Type B pancreatic cell (in vitro differentiated cells): Measurements from ENCODE around the gene LRRC56. TPM values are rescaled to one million over a fixed set of nuclear protein-coding genes. Genes with fewer than 3 reads are reported as not detected.

ENCODE experiments used
- DNase-seq: peaks from one replicate; pipeline ENCODE4 v3.0.0; 2021; ENCODE audit warnings: mixed read lengths; ENCODE audit not compliant: unreplicated experiment; ENCODE audit errors: extremely low spot score
- H3K27ac Mint-ChIP-seq: 2 replicates; pipeline ENCODE4 v1.8.0; 2021; ENCODE audit warnings: mild to moderate bottlenecking, mixed read lengths
- H3K27me3 Mint-ChIP-seq: 2 replicates; pipeline ENCODE4 v1.8.0; 2021; ENCODE audit warnings: mixed read lengths
- H3K36me3 Mint-ChIP-seq: 2 replicates; pipeline ENCODE4 v1.8.0; 2021; ENCODE audit warnings: mixed read lengths
- H3K4me1 Mint-ChIP-seq: one replicate; pipeline ENCODE4 v1.8.0; 2021; ENCODE audit warnings: mixed read lengths; ENCODE audit not compliant: unreplicated experiment
- H3K4me3 Mint-ChIP-seq: 2 replicates; pipeline ENCODE4 v1.8.0; 2021; ENCODE audit warnings: mild to moderate bottlenecking, mixed read lengths
- H3K9me3 Mint-ChIP-seq: 2 replicates; pipeline ENCODE4 v1.8.0; 2021; ENCODE audit warnings: mixed read lengths
- total RNA-seq: library from RNA; stranded (reverse); gene quantifications from 2 replicates; pipeline ENCODE4 v1.2.1, GENCODE V29; 2021; ENCODE audit warnings: low replicate concordance
- TF ChIP-seq, protein P1 (sequence below): fragments of 200-600 bp; sonication (generic); conservative IDR thresholded peaks from 2 replicates; pipeline ENCODE4 v1.5.0; 2021; ENCODE audit warnings: antibody characterized with exemption, mild to moderate bottlenecking

LRRC56 gene
- total RNA-seq, 1 donor from 2014 or later: 1.7 TPM

DNA sequence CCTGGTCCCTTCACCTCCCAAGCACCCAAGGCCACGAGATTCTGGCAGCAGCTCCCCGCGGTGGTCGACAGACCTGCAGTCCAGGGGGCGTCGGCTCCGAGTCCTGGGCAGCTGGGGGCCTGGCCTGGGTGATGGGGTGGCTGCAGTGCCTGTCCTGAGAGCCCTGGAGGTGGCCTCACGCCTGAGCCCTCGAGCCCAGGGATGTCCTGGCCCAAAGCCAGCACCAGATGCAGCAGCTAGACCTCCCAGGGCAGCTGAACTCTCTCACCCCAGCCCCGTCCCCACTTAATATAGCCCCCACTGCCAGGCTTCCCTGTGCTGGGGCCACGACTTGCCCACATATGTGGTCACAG, 16.6 kb downstream of the LRRC56 start:
- no peaks in the 10 kb centered on the region for H3K9me3 Mint-ChIP-seq
- DNase-seq: no peak
- TF ChIP-seq, protein P1, sequence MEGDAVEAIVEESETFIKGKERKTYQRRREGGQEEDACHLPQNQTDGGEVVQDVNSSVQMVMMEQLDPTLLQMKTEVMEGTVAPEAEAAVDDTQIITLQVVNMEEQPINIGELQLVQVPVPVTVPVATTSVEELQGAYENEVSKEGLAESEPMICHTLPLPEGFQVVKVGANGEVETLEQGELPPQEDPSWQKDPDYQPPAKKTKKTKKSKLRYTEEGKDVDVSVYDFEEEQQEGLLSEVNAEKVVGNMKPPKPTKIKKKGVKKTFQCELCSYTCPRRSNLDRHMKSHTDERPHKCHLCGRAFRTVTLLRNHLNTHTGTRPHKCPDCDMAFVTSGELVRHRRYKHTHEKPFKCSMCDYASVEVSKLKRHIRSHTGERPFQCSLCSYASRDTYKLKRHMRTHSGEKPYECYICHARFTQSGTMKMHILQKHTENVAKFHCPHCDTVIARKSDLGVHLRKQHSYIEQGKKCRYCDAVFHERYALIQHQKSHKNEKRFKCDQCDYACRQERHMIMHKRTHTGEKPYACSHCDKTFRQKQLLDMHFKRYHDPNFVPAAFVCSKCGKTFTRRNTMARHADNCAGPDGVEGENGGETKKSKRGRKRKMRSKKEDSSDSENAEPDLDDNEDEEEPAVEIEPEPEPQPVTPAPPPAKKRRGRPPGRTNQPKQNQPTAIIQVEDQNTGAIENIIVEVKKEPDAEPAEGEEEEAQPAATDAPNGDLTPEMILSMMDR: no peak
- H3K27me3 Mint-ChIP-seq: peaks cover 14% of the 10 kb centered on the region
- no peak overlapping the region for H3K4me3 Mint-ChIP-seq
- no peaks in the 10 kb centered on the region for H3K36me3 Mint-ChIP-seq
- H3K27ac Mint-ChIP-seq: no peak overlapping the region
- H3K4me1 Mint-ChIP-seq: no peaks in the 10 kb centered on the region

DNA sequence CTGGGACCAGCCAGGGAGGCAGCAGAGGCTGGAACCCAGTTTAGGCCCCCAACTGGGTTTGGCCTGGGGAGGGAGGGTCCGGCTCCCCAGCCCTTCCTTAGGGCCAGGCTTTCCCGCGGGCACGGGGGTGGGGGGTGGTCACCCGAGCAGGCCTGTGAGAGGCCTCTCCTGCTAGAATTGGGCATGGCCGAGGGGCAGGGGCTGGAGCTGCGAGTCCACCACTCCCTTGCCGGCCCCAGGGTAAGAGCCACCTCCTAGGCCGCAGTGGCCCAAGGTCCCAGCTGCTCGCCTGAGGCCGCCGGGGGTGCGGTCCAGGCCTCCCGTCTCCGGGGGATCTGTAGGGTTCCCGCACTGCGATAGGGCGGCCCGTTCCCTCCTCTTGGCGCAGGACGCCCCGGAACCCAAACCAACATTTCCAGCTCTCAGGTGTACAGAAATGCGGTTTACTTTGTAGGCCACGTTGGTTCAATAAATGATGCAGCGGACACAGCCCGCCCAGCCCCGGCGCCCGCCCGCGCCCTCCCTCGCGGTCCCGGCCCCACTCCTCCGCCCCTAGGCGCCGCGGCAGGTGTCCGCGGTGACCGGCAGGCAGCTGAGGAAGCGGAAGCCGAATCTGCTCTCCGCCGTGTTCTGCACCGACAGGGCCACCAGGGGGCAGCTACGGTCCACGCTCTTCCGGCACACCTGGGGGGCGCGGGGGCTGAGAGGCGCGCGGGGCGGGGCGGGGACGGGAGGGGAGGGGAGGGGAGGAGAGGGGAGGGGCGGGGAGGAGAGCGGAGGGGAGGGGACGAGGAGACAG, 17.3 kb downstream of the LRRC56 start:
- no peak for DNase-seq
- Mint-ChIP-seq H3K4me1 (peaks cover under 1% of the 10 kb centered on the region), H3K36me3 (no peaks in the 10 kb centered on the region), H3K27ac (no peak overlapping the region), H3K9me3 (no peaks in the 10 kb centered on the region), H3K4me3 (no peak overlapping the region), H3K27me3 (peaks cover 14% of the 10 kb centered on the region)
- TF ChIP-seq, protein P1: peak; percentile 75

DNA sequence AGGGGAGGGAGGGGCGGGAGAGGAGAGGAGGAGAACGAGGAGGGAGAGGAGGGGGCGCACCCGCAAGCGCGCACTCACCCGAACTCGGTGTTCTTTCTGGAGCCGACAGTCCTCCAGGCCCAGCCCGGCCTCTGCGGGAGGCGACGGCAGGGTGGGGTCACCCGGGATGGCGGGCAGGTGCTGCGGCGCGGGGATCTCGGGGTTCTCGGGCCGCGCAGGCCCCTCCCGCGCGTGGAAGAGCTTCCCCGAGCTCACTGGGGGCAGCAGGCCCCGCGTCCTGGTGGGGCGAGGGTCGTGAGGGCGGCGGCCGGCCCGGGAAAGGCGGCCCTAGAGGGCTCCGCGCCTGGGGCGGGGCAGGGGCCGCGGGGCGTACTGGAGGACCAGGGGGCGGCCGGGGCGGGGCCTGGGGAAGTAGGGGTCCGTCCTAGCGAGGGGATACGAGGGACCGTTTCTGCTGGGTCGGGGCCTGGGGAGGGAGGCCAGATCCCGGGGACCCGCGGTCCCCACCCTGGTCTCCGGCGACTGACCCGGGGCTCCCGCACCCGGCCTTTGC, 18.0 kb downstream of the LRRC56 start:
- Mint-ChIP-seq H3K36me3 (no peaks in the 10 kb centered on the region), H3K27ac (no peak overlapping the region), H3K9me3 (no peaks in the 10 kb centered on the region), H3K27me3 (peaks cover 18% of the 10 kb centered on the region), H3K4me1 (peaks cover 5% of the 10 kb centered on the region), H3K4me3 (no peak overlapping the region)
- DNase-seq: no peak
- TF ChIP-seq, protein P1: peak; percentile 10

DNA sequence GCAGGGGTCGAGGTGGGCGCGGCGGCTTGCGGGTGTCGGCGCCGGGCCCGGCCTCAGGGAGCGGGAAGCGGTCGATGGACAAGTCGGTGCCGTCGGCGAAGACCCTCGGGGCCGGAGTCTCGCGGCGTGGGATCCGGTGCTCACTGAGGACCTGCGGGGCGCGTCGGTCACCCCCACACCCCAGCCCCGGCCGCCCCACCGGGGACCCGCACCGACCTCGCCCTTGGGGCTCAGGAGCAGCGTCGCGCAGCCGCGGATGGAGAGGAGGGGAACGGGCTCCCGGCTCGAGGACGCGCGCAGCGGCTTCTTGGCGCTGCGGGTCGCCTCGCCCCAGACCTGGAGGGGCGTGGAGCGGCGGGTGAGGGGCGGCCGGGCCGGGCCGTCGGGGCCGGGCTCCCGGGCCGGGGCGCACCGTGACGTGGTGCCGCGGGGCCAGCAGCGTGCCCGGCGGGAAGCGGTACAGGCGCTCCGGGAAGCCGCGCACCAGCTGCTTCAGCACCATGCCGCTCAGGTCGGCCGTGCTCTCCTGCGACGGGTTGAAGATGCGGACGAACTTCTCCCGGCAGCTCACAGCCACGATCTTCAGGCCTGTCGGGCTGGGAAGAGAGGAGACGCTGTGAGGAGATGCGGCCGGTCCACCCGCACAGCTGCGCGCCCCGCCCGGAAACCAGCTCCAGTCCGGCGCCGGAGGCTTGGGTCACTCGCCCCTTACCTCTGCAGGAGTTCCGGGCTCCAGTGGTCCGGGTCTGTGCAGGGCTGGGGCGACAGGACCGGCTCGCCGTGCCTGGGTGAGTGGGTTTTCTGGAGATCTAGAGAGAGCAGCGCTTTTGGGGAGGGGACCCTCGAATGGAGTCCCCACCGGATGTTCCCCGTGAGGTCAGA, 18.7 kb downstream of the LRRC56 start:
- Mint-ChIP-seq H3K36me3 (no peaks in the 10 kb centered on the region), H3K4me3 (peak overlapping the region; percentile 14), H3K27ac (no peak overlapping the region), H3K9me3 (no peaks in the 10 kb centered on the region), H3K27me3 (peaks cover 18% of the 10 kb centered on the region), H3K4me1 (peaks cover 5% of the 10 kb centered on the region)
- no peak for DNase-seq
- TF ChIP-seq, protein P1: no peak

DNA sequence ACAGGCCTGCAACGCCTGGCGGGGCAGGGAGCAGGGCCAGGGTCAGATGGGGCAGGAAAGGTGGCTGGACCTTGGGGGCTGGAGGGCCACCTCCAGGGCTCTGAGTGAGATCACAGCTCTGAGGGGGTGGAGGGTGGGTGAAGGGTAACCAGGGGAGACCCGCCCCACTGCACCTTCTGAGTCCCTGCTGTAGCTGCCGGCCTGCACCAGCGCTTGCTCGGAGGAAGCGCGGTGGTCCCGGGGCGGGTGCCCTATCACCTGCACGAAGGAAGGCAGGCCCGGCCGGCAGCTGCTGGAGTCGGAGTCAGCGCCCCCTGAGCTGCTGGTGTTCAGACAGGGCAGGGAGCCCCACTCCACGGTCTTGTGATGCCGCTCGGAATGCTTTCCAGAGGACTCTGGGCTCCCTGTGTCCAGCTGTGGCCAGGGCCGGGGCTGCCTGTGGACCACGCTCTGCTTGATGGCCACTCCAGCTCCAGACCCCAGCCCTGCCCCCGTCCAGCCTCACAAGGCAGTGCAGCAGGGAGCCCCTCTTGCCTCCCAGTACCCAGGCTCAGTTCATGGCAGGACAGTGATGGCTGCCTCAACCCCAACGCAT, 19.4 kb downstream of the LRRC56 start:
- no peak for DNase-seq
- TF ChIP-seq, protein P1: no peak
- Mint-ChIP-seq H3K27ac (no peak overlapping the region), H3K4me1 (peaks cover 5% of the 10 kb centered on the region), H3K27me3 (peaks cover 18% of the 10 kb centered on the region), H3K36me3 (no peaks in the 10 kb centered on the region), H3K9me3 (no peaks in the 10 kb centered on the region), H3K4me3 (peak overlapping the region; percentile 14)
